ENCODE data around the gene DHRSX.

- TF ChIP-seq TAF1 (IDR thresholded peaks at IDR 0.05; ENCODE audit: borderline replicate concordance, low read depth, low read length) (no peak), RCOR1 (conservative IDR thresholded peaks at IDR 0.05; ENCODE audit: low read depth, low read length) (no peak), YY1 (IDR thresholded peaks at IDR 0.05; ENCODE audit: low read depth, low read length) (no peak)
- TF ChIP-seq, protein P1, sequence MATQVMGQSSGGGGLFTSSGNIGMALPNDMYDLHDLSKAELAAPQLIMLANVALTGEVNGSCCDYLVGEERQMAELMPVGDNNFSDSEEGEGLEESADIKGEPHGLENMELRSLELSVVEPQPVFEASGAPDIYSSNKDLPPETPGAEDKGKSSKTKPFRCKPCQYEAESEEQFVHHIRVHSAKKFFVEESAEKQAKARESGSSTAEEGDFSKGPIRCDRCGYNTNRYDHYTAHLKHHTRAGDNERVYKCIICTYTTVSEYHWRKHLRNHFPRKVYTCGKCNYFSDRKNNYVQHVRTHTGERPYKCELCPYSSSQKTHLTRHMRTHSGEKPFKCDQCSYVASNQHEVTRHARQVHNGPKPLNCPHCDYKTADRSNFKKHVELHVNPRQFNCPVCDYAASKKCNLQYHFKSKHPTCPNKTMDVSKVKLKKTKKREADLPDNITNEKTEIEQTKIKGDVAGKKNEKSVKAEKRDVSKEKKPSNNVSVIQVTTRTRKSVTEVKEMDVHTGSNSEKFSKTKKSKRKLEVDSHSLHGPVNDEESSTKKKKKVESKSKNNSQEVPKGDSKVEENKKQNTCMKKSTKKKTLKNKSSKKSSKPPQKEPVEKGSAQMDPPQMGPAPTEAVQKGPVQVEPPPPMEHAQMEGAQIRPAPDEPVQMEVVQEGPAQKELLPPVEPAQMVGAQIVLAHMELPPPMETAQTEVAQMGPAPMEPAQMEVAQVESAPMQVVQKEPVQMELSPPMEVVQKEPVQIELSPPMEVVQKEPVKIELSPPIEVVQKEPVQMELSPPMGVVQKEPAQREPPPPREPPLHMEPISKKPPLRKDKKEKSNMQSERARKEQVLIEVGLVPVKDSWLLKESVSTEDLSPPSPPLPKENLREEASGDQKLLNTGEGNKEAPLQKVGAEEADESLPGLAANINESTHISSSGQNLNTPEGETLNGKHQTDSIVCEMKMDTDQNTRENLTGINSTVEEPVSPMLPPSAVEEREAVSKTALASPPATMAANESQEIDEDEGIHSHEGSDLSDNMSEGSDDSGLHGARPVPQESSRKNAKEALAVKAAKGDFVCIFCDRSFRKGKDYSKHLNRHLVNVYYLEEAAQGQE (IDR thresholded peaks at IDR 0.05; ENCODE audit: low read depth, low read length) = no peak
These were observed 44.4 kb upstream of the DHRSX start for GRCh38 chrX:2545144-2545543.
